ENCODE results near the gene F10. TPM values are rescaled to one million over a fixed set of nuclear protein-coding genes. Genes with fewer than 3 reads are reported as not detected.

The F10 gene
- total and polyA plus RNA-seq, 2 of the 13 experiments (the other 11 are each of a cell fraction or from before 2014, with no cell fraction given) = 58.4 to 237 TPM

DNA sequence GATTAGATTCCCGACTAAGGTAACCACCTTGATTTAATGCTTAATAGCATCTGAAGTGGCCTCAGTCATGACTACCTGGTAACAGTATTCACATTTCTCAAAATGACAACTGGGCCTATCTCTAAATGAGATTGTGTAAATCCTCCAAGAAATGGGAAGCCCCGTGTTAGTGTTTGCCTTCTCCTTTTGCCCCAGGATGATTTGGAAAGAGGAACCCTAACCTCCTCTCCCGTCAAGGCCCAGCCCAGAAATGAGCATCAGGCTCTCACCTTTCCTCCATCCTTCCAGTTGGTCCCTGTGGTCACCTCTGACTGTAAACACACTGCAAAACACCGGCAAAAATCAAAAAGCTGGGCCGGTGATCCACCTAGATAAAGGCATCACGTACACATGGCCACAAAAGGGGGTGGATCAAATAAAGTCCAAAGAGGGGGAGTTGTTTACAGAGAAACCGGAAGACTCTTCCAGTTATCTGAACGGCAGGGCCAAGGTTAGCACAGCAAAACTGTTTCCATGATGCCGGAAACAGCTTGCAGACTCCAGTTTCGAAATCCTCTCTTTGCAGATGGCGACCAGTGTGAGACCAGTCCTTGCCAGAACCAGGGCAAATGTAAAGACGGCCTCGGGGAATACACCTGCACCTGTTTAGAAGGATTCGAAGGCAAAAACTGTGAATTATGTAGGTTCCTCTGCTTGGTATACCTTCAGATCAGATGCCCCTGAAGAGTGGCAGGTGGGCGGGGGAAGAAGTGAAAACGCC is 16.4 kb downstream of the F10 start (continued):
- no peak for TF ChIP-seq GLMP (CRISPR knock-in tag; IDR thresholded peaks at IDR 0.05; ENCODE audit: borderline replicate concordance)
- TF ChIP-seq MTERF4 (CRISPR knock-in tag; IDR thresholded peaks at IDR 0.05) = 0 out of 2 replicates have a peak, but pooled peaks have one; percentile 22
- no peak for TF ChIP-seq CC2D1A (CRISPR knock-in tag; IDR thresholded peaks at IDR 0.05)
- TF ChIP-seq ZNF703 (CRISPR knock-in tag; IDR thresholded peaks at IDR 0.05; ENCODE audit: borderline replicate concordance) = no peak
- TF ChIP-seq MYNN (CRISPR knock-in tag; IDR thresholded peaks at IDR 0.05; ENCODE audit: low read depth) = no peak
- peak; percentile 94 for TF ChIP-seq RARA (CRISPR knock-in tag; IDR thresholded peaks at IDR 0.05)
- TF ChIP-seq ZMYM2 (CRISPR knock-in tag; IDR thresholded peaks at IDR 0.05) = peak; percentile 79; the same call in 1 of the 2 replicates
- no peak for TF ChIP-seq RORA (CRISPR knock-in tag; IDR thresholded peaks at IDR 0.05)
- no peak for TF ChIP-seq IKZF4 (CRISPR knock-in tag; IDR thresholded peaks at IDR 0.05; ENCODE audit: borderline replicate concordance, low read depth, not compliant biosample characterization)
- TF ChIP-seq, protein P1, sequence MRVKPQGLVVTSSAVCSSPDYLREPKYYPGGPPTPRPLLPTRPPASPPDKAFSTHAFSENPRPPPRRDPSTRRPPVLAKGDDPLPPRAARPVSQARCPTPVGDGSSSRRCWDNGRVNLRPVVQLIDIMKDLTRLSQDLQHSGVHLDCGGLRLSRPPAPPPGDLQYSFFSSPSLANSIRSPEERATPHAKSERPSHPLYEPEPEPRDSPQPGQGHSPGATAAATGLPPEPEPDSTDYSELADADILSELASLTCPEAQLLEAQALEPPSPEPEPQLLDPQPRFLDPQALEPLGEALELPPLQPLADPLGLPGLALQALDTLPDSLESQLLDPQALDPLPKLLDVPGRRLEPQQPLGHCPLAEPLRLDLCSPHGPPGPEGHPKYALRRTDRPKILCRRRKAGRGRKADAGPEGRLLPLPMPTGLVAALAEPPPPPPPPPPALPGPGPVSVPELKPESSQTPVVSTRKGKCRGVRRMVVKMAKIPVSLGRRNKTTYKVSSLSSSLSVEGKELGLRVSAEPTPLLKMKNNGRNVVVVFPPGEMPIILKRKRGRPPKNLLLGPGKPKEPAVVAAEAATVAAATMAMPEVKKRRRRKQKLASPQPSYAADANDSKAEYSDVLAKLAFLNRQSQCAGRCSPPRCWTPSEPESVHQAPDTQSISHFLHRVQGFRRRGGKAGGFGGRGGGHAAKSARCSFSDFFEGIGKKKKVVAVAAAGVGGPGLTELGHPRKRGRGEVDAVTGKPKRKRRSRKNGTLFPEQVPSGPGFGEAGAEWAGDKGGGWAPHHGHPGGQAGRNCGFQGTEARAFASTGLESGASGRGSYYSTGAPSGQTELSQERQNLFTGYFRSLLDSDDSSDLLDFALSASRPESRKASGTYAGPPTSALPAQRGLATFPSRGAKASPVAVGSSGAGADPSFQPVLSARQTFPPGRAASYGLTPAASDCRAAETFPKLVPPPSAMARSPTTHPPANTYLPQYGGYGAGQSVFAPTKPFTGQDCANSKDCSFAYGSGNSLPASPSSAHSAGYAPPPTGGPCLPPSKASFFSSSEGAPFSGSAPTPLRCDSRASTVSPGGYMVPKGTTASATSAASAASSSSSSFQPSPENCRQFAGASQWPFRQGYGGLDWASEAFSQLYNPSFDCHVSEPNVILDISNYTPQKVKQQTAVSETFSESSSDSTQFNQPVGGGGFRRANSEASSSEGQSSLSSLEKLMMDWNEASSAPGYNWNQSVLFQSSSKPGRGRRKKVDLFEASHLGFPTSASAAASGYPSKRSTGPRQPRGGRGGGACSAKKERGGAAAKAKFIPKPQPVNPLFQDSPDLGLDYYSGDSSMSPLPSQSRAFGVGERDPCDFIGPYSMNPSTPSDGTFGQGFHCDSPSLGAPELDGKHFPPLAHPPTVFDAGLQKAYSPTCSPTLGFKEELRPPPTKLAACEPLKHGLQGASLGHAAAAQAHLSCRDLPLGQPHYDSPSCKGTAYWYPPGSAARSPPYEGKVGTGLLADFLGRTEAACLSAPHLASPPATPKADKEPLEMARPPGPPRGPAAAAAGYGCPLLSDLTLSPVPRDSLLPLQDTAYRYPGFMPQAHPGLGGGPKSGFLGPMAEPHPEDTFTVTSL (CRISPR knock-in tag; IDR thresholded peaks at IDR 0.05; ENCODE audit: borderline replicate concordance) = peak; percentile 98
- no peak for TF ChIP-seq GPBP1L1 (CRISPR knock-in tag; IDR thresholded peaks at IDR 0.05)
- no peak for TF ChIP-seq MLXIP (CRISPR knock-in tag; IDR thresholded peaks at IDR 0.05; ENCODE audit: borderline replicate concordance)
- peak; percentile 64; the same call in 1 of the 2 replicates for TF ChIP-seq ZNF800 (CRISPR knock-in tag; IDR thresholded peaks at IDR 0.05)
